Activated effector memory CD4-positive, alpha-beta T cell treated with anti-CD3 and anti-CD28 coated beads, Interleukin-2, amount 50 U/mL, for 16 hours (primary cell): ENCODE measurements around the gene SLC35A5.

Experiments used
- DNase-seq: peaks from one replicate; pipeline ENCODE4 v3.0.0-alpha.2; 2020

SLC35A5 gene

DNA sequence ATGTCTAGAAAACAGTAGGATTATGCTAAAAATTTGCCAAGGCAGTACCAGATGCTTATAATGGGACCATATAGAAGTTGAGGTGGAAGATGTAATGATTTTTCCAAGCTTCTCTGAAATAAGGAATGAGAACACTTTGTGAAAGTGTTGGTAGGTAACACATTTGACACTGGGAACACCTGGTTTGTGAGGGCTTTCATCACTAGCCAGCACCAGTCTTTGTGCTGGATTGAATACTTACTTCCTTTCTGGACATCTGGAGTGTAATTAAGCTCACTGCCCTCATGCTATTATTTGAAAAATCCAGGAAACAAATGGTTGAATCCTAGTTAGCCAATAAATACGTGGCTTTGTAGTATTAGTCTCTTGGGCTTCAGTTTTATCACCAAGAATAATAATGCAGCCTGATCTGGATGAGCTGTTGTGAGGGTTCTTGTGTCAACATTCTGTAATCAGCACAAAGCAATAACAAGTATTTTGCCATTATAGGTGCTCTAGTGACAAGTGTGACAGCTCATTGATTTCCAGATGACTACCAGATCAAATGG lies 66.1 kb downstream of the SLC35A5 start:
- no peak for DNase-seq

DNA sequence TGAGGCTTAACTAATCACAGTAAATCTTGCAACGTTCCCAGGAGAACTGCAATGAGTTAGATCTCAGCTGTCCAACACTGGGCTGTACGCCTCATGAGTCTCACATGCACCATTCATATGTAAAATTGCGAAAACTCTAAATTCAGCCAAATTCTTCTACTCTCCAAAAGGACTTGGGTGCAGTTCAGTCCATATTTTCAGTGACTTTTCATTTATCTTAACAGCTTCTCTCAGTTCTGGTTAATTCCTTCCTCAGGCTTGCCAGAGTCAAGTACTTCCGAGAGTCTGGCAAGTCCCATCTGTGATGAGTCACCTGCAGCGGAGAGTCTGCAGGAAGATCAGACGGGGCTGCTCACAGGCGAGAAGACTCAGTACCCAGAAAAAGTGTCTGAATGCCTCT lies 67.6 kb downstream of the SLC35A5 start:
- DNase-seq = peak; percentile 70

DNA sequence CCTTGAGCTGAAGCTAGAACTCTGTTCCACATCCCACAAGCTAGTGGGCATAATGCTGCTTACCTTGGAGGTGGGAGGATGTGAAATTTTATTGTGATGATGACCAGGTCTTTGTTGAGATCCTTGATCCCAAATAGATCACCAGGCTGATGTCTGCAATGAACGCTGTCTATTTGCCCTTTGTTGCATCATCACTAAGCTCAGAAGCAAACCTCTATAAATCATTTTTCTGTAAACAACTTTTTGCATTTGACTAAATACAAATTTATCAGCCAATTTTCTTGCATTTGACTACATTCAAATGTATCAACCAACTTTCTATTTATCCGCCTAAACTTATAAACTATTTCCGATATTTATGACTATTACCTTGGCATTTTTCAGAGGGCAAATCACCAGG lies 69.4 kb downstream of the SLC35A5 start:
- DNase-seq = no peak

GRCh38 chr3:112632596-112632995 lies 70.8 kb downstream of the SLC35A5 start:
- DNase-seq = no peak

DNA sequence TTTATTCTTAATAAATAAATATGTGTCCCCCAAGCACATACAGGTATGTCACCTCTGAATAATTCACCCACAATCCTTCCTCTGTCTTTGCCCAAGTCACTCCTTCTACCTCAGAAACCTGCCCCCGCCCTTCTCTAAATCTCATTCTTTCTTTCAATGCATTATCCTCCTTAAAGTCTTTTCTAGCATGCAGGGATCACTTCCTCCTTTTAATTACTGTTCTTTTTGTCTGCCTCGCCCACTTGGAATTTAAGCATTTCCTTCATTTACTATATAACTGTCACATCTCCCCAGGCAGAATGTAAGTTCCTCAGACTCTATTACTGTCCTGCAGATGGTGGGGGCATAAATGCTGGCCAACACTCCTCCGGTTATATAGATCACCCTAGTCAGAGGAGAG lies 71.3 kb downstream of the SLC35A5 start:
- no peak for DNase-seq

GRCh38 chr3:112633757-112634156 lies 71.9 kb downstream of the SLC35A5 start:
- DNase-seq = no peak

DNA sequence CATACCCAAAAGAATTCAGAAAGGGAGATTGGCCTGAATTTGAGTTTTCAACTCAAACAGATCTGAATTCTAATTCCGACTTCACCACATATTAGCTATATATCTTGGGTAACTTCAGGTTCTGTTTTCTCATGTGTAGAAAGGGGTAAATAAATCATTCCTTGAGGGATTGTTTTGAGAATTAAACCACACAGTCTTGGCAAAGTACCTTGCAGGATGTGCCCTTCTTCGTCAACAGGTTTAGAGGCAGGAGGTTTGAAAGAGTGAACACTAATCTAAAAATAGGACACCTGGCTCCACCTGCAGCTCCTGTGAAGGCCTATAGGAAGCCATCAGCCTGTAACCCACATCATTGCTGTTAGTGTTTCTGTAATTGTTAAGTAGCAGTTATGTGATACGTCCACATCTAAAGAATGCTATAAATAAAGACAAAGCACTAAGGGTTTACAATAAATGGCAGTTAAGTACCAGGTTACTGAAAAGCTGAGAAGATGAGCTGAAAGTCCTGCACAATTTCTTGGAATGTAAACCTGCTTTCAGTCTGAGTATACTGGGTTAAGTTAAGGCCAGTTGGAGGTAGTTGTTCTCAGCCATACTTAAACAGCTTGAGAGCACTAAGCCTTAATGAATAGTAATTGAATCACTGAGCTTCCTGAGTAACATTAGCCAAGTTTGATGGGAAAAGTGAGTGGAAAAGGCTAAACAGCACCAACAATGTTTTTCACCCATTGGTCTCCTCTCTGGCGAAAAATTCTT lies 73.1 kb downstream of the SLC35A5 start:
- DNase-seq = no peak
